Measurements from ENCODE around the gene TMC1. TPM values are rescaled to one million over a fixed set of nuclear protein-coding genes. Genes with fewer than 3 reads are reported as not detected.
A peak's percentile ranks its signal among the peaks of the same experiment; 100 is the strongest.

The TMC1 gene
- total RNA-seq, 4 donors from 2014 or later: 0.32 TPM; not detected in 3

DNA sequence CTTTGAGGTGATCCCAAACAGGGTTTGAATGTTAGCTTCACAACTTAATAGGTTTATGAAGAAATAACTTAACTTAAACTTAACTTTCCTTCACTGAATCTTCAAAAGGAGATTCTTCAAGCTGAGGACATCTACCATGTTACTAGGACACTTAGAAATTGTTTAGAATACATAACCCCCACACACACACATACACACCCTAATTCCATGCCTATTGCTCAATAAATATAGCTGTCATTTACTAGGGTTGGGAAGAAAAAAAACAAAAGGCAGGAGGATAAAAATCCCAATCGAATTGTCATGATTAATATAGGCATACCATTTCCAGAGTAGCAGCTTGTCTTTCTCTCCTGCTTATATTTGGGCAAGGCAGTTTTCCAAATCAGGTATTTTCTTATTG lies 363.1 kb downstream of the TMC1 start:
- WGBS, 2 donors (ENCODE audit: low coverage in 1 of 2): 41 to 56% methylated on average over 1 of the region's 1 CpG
- Histone ChIP-seq H3K27ac (peak overlapping the region in 3 of 4 donors; percentile 35 to 66 (median 62)), H3K4me3 (no peak overlapping the region), H3K4me1 (peaks cover 0 to 27% (median 7%) of the 10 kb centered on the region in 4 donors), H3K27me3 (no peaks in the 10 kb centered on the region), H3K9me3 (no peaks in the 10 kb centered on the region), H3K36me3 (no peaks in the 10 kb centered on the region)
- in situ Hi-C loops (cut with MboI; ENCODE audit: low pct_ligation_motif_present in 1 of 4, low pct_unique_long_range_greater_than_20kb in 1 of 4, low sequenced_read_pairs in 3 of 4): no loop called here
- TF ChIP-seq POLR2AphosphoS5 (IDR thresholded peaks at IDR 0.05) (no peak), EP300 (IDR thresholded peaks at IDR 0.05; ENCODE audit: low read depth) (no peak)
- no peak for DNase-seq
- intact Hi-C loops (cut with DNase I; ENCODE audit: low total_unique reads): no loop called here

Other genes with a start within 250 kb of the TMC1 start
- 100 to 1,000 TPM in 2 of 4 donors, 10 to 100 TPM in 2; 49.0 to 190 (median 98.2) TPM for gene ZFAND5, start 156.4 kb upstream of the TMC1 start, total RNA-seq

All from transverse colon (tissue), 4 donors.